HG02840 (cell line): ENCODE data around the gene NOL9.

Experiments
- ATAC-seq: cut with Tn5 transposase; IDR thresholded peaks from one replicate; pipeline ENCODE4 v1.9.1; 2021; ENCODE audit warnings: mild to moderate bottlenecking, moderate library complexity, moderate number of reproducible peaks; ENCODE audit not compliant: unreplicated experiment, low FRiP score

Gene NOL9

GRCh38 chr1:6528492-6528891 lies 25.8 kb downstream of the NOL9 start:
- ATAC-seq = no peak

- no peak for ATAC-seq
These were observed 28.0 kb downstream of the NOL9 start for GRCh38 chr1:6526316-6526715.

DNA sequence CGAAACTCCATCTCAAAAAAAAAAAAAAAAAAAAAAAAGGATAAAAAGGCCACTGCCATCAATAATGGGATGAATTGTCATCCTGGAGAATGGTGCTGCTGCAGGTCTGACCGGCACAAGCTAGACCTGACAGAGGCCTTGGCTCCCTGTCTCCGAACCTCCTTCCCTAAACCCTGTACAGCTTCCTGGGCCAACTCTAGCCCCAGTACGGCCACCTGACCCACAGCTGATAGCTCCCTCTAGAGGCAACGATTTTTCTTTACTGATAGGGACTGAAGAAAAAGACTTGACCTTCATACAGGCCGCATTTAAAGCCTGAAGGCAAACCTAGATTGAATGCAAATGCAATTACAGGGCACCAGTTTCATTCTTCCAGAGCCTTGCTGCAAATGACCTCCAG lies 30.7 kb downstream of the NOL9 start:
- ATAC-seq = no peak

DNA sequence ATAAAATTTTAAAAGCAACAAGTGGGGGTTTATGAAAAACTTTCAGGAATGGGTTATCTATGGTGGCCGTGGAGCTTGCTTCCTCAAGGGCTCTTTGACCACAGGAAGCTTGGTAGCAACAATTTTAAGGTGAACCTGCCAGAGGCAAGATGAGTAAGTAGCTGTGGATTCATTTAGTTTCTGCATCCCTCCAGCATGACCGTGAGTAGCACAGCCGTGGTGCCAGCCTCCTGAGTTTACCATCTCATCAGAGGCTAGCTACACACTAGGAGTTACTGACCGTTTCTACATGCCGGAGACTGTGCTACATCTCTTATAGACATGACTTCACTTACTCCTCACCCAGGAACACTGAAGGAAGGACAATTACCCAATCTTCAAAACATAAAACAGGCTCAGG lies 32.8 kb downstream of the NOL9 start:
- no peak for ATAC-seq

- no peak for ATAC-seq
These were observed 34.2 kb downstream of the NOL9 start for GRCh38 chr1:6519935-6520671.

DNA sequence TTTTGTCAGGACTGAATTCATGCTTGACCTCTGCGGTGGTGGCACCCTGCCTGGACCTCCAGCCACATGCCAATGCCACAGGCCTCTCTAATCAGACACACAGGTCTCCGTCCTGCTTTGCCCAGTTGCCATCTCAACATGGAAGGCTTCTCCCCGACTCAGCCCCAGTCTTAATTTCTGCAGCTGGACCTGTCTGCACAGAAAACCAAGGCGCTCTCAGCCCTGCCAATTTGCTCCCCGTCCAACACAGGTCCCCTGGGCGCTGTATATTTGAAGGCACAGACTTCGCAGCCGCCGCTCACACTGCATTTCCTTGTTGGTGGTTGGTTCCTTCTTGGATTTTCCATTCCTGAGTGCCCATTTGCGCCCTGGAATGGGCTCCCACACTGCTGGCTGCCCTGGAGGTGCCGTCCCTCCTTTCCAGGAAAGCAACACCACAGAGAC lies 34.8 kb downstream of the NOL9 start:
- ATAC-seq = no peak

GRCh38 chr1:6517435-6517851 lies 36.9 kb downstream of the NOL9 start:
- no peak for ATAC-seq

DNA sequence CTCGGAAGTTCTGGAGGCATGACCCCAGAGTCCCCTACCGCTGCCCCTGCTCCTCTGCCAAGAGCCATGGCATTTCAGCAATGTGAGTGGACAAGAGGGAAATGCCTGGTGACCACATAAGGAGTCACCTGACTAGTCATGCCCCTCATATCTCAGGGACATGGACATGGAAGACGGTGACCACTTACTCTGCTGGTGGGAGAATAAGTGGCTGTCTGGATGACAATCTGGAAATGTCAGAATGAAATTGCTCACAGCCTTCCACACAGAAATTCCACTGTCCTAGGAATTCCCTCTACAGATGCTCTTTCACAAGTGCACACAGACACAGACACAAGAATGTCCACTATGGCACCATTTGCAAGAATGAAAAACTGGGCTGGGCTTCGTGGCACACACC lies 38.5 kb downstream of the NOL9 start:
- no peak for ATAC-seq

DNA sequence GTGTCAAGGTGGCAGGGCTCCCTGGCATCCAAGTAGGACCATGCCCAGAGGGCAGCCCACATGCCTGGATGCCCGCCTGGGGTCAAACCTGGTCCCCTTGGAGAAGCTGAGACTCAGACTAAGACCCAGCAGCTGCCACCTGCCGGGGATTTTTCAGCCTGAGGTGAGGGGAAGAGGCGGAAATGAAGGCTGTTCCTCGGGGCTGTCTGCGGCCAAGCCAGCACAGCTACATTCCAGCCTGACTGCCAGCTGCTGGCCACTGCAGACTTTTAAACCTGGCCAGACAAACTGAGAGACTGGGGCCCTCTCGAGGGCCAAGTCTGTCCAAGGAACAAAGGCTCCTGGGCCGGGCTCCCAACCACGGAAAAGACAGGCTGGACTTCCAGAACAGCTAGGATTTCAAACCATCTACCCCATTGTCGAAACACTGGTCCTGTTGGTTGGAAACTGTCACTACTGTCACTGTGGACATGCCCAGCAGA lies 41.0 kb downstream of the NOL9 start:
- no peak for ATAC-seq

GRCh38 chr1:6512908-6513280 lies 41.4 kb downstream of the NOL9 start:
- ATAC-seq = no peak

DNA sequence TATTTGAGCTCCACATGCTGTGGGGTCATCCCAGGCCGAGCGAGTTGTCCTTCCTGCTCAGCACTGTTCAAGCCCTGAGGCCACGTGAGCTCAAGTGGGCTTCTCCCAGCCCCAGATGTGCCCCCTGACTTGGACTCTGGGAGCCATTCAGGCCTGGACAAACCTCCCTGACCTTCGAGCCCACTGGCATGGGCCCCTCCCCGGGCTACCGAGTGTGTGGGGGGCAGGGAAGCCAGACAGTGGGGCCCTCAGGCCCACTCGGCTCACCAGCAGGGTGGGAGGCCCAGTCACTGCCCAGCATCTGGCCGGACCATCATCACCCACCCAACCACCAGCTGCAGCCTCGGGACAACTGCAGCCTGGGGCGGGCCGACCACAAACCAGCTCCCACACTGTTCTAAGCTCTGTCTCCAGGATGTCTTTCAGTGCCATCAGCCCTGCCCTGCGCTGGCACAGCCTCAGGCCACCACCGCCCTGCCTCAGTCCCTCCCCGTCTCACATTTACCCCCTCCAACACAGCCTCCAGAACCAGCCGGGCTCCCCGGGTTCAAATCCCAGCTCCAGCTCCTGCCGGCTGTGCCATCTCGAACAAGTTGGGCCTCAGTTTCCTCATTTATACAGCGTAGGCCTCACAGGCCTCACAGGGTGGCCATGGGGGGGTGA lies 41.9 kb downstream of the NOL9 start:
- ATAC-seq = no peak

DNA sequence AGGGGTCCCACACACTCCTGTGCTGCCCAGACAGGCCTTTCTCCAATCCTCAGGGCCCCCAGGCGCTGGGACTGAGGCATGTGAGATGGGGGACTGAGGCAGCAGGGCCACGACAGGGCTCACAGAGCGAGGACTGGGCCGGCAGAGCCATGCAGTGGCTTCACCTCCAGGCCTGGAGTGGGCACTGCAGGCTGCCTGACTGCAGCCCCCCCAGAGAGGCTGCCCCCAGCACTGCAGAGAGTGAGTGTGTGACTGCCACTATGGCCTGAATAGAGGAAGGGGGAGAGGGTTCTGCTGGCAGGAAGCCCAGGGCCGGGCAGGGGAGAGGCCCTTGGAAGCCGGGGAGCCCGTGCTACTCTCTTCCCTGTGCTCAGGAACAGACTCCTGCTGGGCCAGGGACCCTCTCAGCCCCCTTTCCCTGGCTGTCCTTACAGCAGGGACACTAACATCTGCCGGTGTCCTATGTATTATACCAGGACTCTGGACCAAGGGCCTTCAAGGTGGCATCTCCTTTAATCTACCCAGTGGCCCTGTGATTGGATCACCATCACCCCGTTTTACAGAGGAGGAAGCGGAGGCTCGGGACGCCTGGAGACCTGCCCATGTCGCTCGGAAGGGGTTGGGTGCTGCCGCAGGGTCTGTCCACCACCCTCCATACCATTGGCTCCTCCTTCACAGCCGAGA lies 42.6 kb downstream of the NOL9 start:
- ATAC-seq = no peak

- ATAC-seq = no peak
These were observed 43.3 kb downstream of the NOL9 start for GRCh38 chr1:6511056-6511455.

DNA sequence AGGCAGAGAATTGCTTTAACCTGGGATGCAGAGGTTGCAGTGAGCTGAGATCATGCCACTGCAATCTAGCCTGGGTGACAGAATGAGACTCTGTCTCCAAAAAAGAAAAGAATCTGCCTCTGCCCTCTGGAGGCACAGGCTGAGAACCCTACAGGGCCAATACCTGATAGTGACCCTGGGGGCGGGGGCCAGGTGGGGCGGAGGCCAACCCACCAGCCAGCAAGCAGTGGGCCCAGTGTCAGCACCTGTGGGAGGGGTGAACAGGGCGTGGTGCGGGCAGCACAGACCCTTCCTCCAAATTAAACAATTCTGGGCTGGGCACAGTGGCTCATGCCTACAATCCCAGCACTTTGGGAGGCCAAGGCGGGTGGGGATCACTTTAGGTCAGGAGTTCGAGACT lies 43.8 kb downstream of the NOL9 start:
- no peak for ATAC-seq

DNA sequence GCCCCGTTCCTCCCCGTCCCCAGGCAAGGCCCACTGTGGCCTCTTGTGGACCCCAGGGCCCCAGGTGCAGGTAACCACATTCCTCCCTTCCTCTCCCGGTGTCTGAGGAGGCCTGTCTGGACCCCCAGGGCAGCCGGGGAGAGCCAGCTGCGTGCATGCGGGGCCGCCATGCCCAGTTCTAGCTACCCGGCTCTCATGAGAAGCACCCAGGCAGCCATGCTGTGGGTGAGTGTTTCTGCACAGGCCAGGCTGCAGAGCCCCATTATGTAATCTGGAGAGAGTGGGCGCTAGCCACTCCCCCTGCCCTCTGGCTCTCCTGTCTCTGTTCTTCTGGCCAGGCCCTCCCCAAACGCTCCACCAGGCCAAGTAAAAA lies 44.4 kb downstream of the NOL9 start:
- ATAC-seq = no peak

DNA sequence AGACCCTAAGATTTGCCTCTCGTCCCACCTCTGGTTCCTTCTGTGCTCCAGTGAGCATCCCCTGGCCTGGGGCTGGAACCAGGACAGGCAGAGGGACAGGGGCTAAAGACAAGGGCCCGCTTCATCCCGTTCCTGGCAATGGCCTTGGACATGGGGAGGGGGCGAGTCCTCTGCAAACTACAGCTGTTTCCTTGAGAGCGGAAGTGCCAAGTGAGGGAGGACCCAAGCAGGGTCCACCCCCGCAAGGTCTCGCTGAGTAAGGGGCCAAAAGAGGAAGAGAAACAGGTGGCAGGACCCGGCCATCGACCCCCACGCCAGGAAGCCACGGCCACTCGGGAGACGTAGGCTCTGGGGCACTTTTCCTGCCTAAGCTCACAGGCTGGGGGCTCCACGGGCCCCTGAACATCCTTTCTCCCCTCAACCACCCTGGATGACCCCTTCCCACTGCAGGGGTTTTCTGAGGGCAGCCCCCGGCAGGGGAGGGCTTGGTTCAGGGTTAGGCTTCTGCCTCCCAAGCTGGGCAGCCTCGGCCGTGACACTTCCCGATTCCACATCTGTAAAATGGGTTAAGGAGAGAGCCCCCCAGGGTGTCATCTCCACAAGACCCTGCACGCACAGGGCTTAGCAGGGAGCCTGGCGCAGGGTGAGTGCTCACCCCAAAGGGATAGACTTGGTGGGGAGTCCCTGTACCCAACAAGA lies 44.9 kb downstream of the NOL9 start:
- ATAC-seq = no peak

DNA sequence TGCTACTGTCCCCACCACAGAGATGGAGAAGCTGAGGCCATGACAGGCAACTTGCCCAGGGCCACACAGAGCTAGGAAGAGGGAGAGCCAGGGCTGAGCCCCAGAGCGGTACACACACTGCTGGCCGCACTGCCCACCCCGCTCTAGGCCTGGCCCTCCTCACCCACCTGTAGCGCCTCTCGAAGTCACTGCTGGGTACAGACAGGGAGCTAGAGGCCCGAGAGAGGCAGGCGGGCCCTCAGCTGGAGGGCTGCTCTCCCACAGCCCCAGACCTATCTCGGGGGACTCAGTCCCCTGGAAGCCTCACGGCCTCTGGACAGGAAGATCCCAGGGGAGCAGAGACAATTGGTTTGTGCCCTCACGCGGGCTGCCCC lies 45.5 kb downstream of the NOL9 start:
- ATAC-seq = no peak

- no peak for ATAC-seq
These were observed 46.0 kb downstream of the NOL9 start for GRCh38 chr1:6508154-6508815.

DNA sequence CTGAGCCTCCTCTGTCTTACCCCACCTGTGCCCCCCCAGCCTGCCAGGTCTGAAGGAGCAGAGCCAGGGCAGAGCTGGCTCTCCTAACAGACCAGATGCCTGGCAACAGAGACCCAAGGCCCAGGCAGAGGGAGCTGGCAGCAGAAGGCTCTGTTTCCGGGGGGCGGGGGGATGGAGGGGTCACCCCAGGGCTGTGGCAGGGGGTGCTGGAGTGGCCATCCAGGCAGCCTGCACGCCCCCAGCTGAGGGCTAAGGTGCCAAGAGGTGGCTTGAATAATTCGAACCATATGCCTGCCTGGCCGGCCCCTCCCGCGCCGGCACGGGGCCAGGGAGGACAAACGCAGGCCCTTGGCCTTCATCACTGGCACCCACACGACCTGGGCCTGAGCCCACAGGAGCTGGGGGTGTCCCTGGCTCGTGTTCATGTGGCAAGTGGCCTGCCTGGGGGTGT lies 46.8 kb downstream of the NOL9 start:
- ATAC-seq = no peak

- ATAC-seq = no peak
These were observed 47.3 kb downstream of the NOL9 start for GRCh38 chr1:6507037-6507428.
